LNCAP (cell line): ENCODE results near the gene HOXC6.

Experiments used
- TF ChIP-seq, protein P1 (sequence below): fragments of 450-650 bp; IDR thresholded peaks from 2 replicates; pipeline ENCODE4 v1.5.1; 2017; ENCODE audit warnings: mild to moderate bottlenecking

The HOXC6 gene

DNA sequence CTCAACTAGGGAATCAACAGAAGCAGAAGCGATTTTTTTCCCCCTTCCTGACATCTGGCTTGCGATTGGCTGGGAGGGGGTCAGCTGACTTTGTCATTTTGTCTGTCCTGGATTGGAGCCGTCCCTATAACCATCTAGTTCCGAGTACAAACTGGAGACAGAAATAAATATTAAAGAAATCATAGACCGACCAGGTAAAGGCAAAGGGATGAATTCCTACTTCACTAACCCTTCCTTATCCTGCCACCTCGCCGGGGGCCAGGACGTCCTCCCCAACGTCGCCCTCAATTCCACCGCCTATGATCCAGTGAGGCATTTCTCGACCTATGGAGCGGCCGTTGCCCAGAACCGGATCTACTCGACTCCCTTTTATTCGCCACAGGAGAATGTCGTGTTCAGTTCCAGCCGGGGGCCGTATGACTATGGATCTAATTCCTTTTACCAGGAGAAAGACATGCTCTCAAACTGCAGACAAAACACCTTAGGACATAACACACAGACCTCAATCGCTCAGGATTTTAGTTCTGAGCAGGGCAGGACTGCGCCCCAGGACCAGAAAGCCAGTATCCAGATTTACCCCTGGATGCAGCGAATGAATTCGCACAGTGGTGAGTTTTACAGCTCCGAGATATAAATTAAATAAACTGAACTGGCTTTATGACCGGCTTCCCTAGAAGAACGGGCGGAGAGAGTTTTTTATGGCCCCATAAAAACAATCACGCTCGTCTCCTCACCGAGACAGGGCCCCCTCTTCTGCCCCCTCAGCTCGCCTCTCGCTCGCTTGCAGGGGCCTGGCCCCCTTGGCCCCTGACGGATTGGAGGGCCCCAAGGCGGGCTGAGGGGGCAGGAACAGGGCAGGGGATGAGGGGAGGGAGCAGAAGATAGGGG, at the start of gene HOXC6:
Gene HOXC6, plus strand, starts transcription at position 127 of the 888 bp plus-strand sequence. Its CDS starts 82 bp downstream, at position 209.
- TF ChIP-seq, protein P1, sequence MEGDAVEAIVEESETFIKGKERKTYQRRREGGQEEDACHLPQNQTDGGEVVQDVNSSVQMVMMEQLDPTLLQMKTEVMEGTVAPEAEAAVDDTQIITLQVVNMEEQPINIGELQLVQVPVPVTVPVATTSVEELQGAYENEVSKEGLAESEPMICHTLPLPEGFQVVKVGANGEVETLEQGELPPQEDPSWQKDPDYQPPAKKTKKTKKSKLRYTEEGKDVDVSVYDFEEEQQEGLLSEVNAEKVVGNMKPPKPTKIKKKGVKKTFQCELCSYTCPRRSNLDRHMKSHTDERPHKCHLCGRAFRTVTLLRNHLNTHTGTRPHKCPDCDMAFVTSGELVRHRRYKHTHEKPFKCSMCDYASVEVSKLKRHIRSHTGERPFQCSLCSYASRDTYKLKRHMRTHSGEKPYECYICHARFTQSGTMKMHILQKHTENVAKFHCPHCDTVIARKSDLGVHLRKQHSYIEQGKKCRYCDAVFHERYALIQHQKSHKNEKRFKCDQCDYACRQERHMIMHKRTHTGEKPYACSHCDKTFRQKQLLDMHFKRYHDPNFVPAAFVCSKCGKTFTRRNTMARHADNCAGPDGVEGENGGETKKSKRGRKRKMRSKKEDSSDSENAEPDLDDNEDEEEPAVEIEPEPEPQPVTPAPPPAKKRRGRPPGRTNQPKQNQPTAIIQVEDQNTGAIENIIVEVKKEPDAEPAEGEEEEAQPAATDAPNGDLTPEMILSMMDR: no peak

DNA sequence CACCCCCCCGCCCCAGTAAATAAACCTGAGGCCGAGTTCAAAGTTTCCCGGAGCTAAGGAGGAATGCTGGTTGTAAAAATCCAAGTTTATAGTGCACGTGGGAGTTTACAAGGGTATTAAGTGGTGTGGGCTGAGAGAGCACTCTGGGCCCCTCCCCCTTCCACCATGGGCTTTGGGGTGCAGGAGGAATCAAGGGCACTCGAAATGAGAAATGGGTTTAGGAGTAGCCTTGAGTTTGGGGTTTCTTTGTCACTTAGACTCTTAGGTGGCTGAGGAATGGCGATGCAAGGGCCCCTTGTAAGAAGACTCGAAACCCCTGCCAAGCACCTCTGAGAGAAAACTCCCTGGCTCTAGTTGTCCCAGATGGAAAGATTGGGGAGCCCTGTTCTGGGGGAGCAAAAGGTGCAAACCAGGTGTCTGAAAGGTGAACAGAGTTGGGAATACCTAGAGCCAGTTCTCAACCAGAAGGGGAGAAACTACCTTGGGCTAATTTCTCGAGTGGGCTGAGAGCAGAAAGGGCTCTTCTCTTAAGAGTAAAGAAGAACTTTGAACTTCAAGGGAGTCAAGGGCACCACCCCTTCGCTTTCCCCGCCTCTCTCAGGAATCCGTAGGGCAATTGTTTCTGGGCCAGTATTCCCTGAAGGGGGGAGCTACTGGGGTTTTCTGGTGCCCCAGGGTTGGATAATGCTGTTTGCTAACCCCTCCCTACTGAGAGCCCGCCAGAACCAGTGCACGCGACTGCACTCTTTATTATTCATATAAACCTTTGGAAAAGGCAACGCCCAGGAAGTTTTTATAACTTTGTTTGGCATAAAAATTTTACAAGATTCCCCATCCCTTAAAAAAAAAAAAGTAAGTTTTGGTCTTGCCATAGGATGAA, 49.5 kb upstream of the HOXC6 start:
- TF ChIP-seq, protein P1: no peak

DNA sequence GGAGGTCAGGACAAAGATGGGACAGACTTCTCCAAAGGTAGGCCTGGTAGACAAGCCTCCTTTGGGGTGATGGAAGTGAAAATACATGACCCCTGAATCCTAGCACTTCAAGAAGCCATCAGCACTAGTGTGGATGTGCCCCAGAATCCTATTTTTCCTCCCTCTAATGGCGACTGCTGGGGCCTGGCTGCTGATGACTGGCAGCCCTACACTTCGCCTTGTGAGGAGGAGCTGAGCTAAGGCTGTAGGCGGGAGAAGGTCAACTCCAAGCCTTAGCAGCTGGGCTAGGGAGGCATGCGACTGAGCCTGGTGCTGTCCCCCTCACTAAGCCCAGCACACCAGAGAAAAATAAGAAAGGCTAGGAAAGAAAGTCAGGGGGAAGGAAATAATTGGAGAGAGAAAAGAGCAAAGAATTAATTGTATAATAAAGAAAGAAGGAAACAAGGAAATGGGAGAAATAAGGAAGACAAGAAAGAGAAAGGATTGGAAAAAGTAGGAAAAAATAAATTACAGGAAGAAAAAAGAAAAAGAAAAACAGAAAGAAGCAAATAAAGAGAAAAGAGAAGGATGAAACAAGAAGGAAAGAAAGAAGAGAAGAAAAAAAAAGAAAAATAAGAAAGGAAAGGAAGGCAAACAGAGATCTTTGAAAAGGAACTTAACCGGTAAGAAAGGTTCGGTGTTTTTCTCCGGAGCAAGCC, 48.0 kb upstream of the HOXC6 start:
- TF ChIP-seq, protein P1: no peak

DNA sequence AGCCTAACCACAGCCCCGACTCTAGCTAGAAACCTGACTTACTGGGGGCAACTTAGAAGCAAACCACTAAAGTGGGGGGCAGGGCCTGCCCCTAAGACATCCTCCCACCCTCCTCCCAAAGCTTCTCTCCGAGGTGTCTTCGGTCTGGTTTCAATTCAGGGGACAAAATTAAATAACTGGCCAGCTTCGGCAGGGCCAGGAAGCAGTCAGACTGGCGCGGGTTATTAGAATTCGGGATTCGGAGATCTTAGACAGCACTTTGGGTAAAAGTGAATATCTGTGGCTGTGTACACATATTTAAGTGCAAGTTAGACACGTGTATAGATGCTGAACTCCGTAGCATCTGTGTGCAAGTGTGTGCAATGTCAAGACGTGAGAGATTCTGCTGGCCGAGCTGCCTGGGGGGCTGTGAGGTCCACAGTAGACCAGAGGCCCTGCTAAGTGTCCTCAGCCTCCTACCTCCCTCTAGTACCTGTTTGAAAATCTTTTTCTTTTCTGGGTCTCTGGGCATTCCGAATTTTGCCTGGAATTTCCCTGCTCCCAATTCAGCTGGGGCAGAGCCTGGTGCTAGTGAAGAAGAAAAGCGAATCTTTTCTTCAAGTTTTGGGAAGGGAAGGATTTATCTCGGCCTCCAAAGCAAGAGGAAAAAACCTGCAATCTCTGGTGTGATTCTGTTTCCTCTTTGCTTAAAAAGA, 47.3 kb upstream of the HOXC6 start:
- TF ChIP-seq, protein P1: no peak

DNA sequence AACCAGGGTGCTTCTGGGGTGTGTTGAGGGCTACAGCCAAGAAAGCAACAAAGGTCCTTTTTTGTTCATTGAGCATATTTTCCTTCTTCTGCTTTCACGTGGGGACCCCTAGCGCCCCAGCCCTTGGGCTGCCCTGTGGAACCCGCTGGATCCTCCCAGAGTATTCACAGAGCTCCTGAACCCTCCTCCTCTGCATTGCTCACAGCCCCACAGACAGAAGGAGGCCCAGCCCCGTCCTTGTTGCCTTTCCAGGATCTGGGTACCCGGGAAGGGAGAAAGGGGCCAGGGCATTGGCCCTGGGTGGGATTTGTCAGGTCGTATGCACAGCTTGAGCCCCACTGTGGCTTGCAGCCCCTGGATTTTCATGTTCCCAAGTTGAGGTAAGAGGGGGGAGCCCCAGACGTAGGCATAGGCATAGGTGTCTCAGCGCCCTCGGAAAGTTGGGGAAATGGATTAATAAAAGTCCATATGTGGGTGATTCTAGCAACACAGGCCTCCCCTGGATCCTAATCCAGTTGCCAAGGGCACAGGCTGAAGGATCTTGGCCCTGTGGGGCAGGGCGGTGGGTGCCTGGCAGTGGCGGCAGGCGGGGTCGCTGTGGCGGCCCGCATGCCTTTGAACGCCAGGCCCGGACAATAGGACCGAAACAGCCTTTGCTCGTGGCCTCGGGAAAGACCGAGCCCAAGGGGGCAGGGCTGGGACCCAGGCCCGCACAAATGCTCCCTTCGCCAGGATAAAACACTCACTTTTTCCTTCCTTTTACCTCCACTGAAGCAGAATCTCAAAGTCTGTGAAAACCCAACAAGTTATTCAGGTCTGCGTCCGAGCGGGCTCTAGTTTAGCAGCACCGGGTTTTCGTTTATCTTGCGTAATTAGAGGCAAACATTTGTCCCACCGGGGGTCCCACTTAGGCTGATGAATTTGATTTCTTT, 46.3 kb upstream of the HOXC6 start:
- TF ChIP-seq, protein P1: no peak

DNA sequence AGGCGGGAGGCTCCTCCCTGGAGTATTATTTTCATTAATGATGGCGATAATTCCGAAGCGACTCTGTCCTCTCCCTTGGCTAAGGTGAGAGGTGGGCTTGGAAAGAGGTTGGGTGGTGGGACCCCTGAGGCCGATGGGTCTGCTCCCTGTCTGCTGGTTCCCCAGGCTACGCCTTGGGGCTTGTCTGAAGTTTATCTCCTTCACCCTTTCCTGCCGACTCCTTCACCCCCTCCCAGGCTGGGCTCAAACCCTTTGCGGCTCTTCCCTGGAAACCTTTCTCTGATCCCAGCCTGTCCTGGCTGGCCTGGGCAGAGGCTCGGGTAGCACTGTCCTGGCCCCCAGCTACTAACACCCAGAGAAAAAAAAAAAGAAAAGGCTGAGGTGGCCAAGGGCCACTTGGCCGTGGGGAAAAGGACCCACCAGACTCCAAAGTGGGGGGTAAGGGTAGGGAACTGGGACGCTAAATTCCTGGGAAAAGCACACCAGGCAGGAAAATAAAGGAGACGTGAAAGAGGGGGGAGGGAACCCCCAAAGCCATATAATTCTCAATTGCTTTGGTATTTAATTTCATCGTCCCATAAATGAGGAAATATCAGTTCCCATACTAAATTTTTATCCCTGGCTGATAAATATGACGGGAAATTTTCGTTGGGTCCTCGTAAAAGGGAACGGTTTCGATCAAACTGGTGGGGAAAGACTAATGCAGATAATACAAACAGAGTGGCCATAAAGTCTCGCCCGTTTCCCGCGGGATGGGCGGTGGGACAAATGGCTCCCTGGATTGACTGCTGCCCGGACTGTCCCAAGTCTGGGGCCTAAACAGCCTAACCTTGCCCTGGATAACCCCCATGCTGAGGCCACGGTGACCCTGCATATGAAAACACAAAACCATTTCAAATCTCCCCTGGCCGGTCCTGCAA, 45.3 kb upstream of the HOXC6 start:
- TF ChIP-seq, protein P1: no peak
